ENCODE measurements around the gene TMEM131. TPM values are rescaled to one million over a fixed set of nuclear protein-coding genes. Genes with fewer than 3 reads are reported as not detected.

The TMEM131 gene
- total RNA-seq, 1 donor from 2014 or later, result 35.3 TPM

DNA sequence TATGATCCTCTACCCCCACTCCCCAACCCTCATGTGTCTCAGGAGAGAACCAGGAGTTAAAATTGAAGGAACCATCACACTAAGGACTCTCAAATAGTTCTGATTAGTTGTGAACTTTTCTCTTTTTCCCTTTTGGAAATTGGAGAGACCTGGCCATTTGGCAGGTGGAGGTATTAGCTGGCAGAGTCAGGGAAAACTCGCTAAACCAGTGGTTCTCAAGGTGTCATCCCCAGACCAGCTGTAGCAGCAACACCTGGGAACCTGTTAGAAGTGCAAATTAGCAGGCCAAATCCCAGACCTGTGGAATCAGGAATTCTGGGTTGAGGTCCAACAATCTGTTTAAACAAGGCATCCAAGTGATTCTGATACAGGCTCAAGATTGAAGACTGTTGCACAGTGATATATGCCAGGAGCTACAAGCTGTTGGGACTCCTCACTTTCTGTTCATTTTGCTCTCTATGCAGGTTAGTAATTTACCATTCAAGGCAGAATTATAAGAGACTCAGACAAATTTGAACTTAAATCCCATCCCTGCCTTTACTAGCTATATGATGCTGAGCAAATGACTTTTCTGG, 2.8 kb upstream of the TMEM131 start:
- Histone ChIP-seq H3K9me3 (ENCODE audit: insufficient read depth, low read depth, low read length) (no peaks in the 10 kb centered on the region), H3K79me2 (ENCODE audit: insufficient read depth, low read length) (peaks cover 17% of the 10 kb centered on the region), H3K36me3 (ENCODE audit: insufficient read depth, low read length) (no peaks in the 10 kb centered on the region), H3K4me1 (ENCODE audit: insufficient read depth, low read length) (peaks cover 7% of the 10 kb centered on the region), H4K20me1 (ENCODE audit: insufficient read depth, low read length) (peaks cover 15% of the 10 kb centered on the region), H3K27me3 (ENCODE audit: insufficient read depth, low read length) (no peaks in the 10 kb centered on the region), H3K9ac (ENCODE audit: low read length) (no peak overlapping the region), H3K4me2 (ENCODE audit: low read length) (no peak overlapping the region), H3K4me3 (ENCODE audit: insufficient read depth, low read depth, low read length) (no peak overlapping the region), H3K27ac (ENCODE audit: low read depth, low read length) (no peak overlapping the region), H2AFZ (ENCODE audit: low read depth, low read length) (no peak overlapping the region)
- no peak for TF ChIP-seq EZH2 (IDR thresholded peaks at IDR 0.05; ENCODE audit: insufficient read depth, low read length)
- TF ChIP-seq, protein P1, sequence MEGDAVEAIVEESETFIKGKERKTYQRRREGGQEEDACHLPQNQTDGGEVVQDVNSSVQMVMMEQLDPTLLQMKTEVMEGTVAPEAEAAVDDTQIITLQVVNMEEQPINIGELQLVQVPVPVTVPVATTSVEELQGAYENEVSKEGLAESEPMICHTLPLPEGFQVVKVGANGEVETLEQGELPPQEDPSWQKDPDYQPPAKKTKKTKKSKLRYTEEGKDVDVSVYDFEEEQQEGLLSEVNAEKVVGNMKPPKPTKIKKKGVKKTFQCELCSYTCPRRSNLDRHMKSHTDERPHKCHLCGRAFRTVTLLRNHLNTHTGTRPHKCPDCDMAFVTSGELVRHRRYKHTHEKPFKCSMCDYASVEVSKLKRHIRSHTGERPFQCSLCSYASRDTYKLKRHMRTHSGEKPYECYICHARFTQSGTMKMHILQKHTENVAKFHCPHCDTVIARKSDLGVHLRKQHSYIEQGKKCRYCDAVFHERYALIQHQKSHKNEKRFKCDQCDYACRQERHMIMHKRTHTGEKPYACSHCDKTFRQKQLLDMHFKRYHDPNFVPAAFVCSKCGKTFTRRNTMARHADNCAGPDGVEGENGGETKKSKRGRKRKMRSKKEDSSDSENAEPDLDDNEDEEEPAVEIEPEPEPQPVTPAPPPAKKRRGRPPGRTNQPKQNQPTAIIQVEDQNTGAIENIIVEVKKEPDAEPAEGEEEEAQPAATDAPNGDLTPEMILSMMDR (IDR thresholded peaks at IDR 0.05; ENCODE audit: insufficient read depth, low read depth, low read length), result no peak
- FAIRE-seq, result no peak
- H3K4me3 Mint-ChIP-seq (ENCODE audit: unreplicated experiment), result no peak overlapping the region
- no peak overlapping the region for H3K27ac Mint-ChIP-seq (ENCODE audit: unreplicated experiment)
- no peaks in the 10 kb centered on the region for H3K36me3 Mint-ChIP-seq (ENCODE audit: low read depth, unreplicated experiment)
- peaks cover 9% of the 10 kb centered on the region for H3K27me3 Mint-ChIP-seq (ENCODE audit: low read depth, unreplicated experiment)
- no peaks in the 10 kb centered on the region for H3K9me3 Mint-ChIP-seq (ENCODE audit: unreplicated experiment)
- no peak for DNase-seq (ENCODE audit: low read depth)
- peaks cover 4% of the 10 kb centered on the region for H3K4me1 Mint-ChIP-seq (ENCODE audit: low read depth, unreplicated experiment)

DNA sequence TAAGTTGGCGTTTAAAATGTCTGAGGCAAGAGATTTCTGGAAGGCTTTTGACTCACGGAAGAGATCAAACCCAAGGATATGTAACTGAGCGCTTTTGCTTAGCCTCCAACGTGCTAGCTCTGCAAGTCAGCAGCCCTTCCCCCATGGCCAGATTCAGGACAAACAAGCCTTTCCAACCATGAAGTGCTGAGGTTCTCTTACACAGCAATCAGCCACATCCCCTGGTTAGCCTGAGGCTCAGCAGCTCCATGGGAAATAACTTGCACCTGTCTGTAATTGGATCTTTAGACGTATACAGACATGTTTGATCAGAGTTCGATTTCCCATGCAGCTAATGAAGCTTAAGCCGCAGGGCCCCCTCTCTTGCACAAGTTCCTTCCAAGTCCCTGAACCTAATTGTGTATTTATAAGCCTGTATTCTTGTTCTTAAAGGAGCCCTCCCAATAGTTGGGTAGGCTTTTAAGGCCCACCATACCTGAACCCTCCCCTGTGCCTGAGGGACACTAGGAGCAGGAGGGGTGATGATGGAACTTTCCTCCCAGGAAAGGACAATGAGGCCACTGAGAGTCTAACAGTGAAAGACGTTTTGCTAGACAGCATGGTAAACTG, 2.1 kb upstream of the TMEM131 start:
- peaks cover 10% of the 10 kb centered on the region for H3K4me1 Mint-ChIP-seq (ENCODE audit: low read depth, unreplicated experiment)
- FAIRE-seq (no peak), DNase-seq (ENCODE audit: low read depth) (no peak)
- no peak overlapping the region for H3K4me2 ChIP-seq (ENCODE audit: low read length)
- H3K27ac Mint-ChIP-seq (ENCODE audit: unreplicated experiment), result no peak overlapping the region
- no peak overlapping the region for H3K4me3 ChIP-seq (ENCODE audit: insufficient read depth, low read depth, low read length)
- no peak overlapping the region for H2AFZ ChIP-seq (ENCODE audit: low read depth, low read length)
- no peak for TF ChIP-seq EZH2 (IDR thresholded peaks at IDR 0.05; ENCODE audit: insufficient read depth, low read length)
- TF ChIP-seq, protein P1 (IDR thresholded peaks at IDR 0.05; ENCODE audit: insufficient read depth, low read depth, low read length), result no peak
- H3K36me3 ChIP-seq (ENCODE audit: insufficient read depth, low read length), result no peaks in the 10 kb centered on the region
- H3K4me1 ChIP-seq (ENCODE audit: insufficient read depth, low read length), result peaks cover 9% of the 10 kb centered on the region
- no peaks in the 10 kb centered on the region for H3K36me3 Mint-ChIP-seq (ENCODE audit: low read depth, unreplicated experiment)
- peaks cover 24% of the 10 kb centered on the region for H3K79me2 ChIP-seq (ENCODE audit: insufficient read depth, low read length)
- H3K9ac ChIP-seq (ENCODE audit: low read length), result no peak overlapping the region
- no peaks in the 10 kb centered on the region for H3K9me3 Mint-ChIP-seq (ENCODE audit: unreplicated experiment)
- H3K27me3 Mint-ChIP-seq (ENCODE audit: low read depth, unreplicated experiment), result peaks cover 9% of the 10 kb centered on the region
- H3K4me3 Mint-ChIP-seq (ENCODE audit: unreplicated experiment), result no peak overlapping the region
- H3K27ac ChIP-seq (ENCODE audit: low read depth, low read length), result no peak overlapping the region
- peaks cover 21% of the 10 kb centered on the region for H4K20me1 ChIP-seq (ENCODE audit: insufficient read depth, low read length)
- no peaks in the 10 kb centered on the region for H3K9me3 ChIP-seq (ENCODE audit: insufficient read depth, low read depth, low read length)
- no peaks in the 10 kb centered on the region for H3K27me3 ChIP-seq (ENCODE audit: insufficient read depth, low read length)

DNA sequence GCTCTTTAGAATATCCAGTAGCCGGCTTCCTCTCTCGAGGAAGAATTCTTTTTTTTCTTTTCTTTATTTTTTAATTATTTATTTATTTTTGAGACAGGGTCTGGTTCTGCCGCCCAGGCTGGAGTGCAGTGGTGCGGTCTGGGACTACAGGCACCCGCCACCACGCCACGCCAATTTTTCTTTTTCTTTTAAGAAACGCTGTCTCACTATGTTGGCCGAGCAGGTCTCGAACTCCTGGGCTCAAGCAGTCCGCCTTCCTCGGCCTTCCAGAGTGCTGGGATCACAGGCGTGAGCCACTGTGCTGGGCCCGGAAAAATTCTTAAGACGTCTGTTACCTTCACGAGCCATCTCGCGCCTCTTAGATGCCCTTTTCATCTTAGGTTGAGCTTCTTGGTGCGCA, 931 bp upstream of the TMEM131 start:
- H3K36me3 ChIP-seq (ENCODE audit: insufficient read depth, low read length), result no peaks in the 10 kb centered on the region
- peak overlapping the region; percentile 88 for H3K4me3 Mint-ChIP-seq (ENCODE audit: unreplicated experiment)
- peak overlapping the region; percentile 97 for H2AFZ ChIP-seq (ENCODE audit: low read depth, low read length)
- H3K36me3 Mint-ChIP-seq (ENCODE audit: low read depth, unreplicated experiment), result no peaks in the 10 kb centered on the region
- no peaks in the 10 kb centered on the region for H3K9me3 ChIP-seq (ENCODE audit: insufficient read depth, low read depth, low read length)
- H3K79me2 ChIP-seq (ENCODE audit: insufficient read depth, low read length), result peaks cover 36% of the 10 kb centered on the region
- no peak overlapping the region for H3K27ac Mint-ChIP-seq (ENCODE audit: unreplicated experiment)
- H3K4me1 ChIP-seq (ENCODE audit: insufficient read depth, low read length), result peaks cover 9% of the 10 kb centered on the region
- no peak for TF ChIP-seq EZH2 (IDR thresholded peaks at IDR 0.05; ENCODE audit: insufficient read depth, low read length)
- H3K27me3 Mint-ChIP-seq (ENCODE audit: low read depth, unreplicated experiment), result peaks cover 9% of the 10 kb centered on the region
- no peak for DNase-seq (ENCODE audit: low read depth)
- H3K9ac ChIP-seq (ENCODE audit: low read length), result no peak overlapping the region
- H3K27me3 ChIP-seq (ENCODE audit: insufficient read depth, low read length), result no peaks in the 10 kb centered on the region
- H3K27ac ChIP-seq (ENCODE audit: low read depth, low read length), result peak overlapping the region; percentile 98
- H3K9me3 Mint-ChIP-seq (ENCODE audit: unreplicated experiment), result no peaks in the 10 kb centered on the region
- H3K4me3 ChIP-seq (ENCODE audit: insufficient read depth, low read depth, low read length), result peak overlapping the region; percentile 80
- no peak for FAIRE-seq
- H3K4me1 Mint-ChIP-seq (ENCODE audit: low read depth, unreplicated experiment), result peaks cover 14% of the 10 kb centered on the region
- H4K20me1 ChIP-seq (ENCODE audit: insufficient read depth, low read length), result peaks cover 27% of the 10 kb centered on the region
- H3K4me2 ChIP-seq (ENCODE audit: low read length), result peak overlapping the region; percentile 83

All from astrocyte (in vitro differentiated cells and primary cell).